ENCODE measurements around the gene FCHO2. TPM values are rescaled to one million over a fixed set of nuclear protein-coding genes. Genes with fewer than 3 reads are reported as not detected.

FCHO2 gene
- total RNA-seq, 2 donors from 2014 or later = 2.3 to 2.4 TPM

Other genes with a start within 250 kb of the FCHO2 start
- gene TNPO1, start 139.4 kb upstream of the FCHO2 start, total RNA-seq = 100 to 1,000 TPM in 1 of 2 donors, 10 to 100 TPM in 1; 92.6 to 114 TPM
- gene TMEM171, start 164.5 kb downstream of the FCHO2 start, total RNA-seq = not detected
- gene TMEM174, start 217.2 kb downstream of the FCHO2 start, total RNA-seq = not detected

Data from activated T-cell treated with anti-CD3 and anti-CD28 coated beads, Interleukin-2, amount 50 U/mL, for 72 hours (primary cell).